GM23338 (cell line): Measurements from ENCODE around the gene RNASEH2C. TPM values are rescaled to one million over a fixed set of nuclear protein-coding genes. Genes with fewer than 3 reads are reported as not detected.

ENCODE experiments used
- ATAC-seq: fragments of 200-7000 bp; cut with Tn5 transposase; 3 replicates; pipeline ENCODE4 v1.9.1; 2020
- DNase-seq: peaks from one replicate; pipeline ENCODE4 v3.0.0-alpha.2; 2015; ENCODE audit warnings: low spot score
- H2AFZ ChIP-seq: fragments of 200-600 bp; sonication (generic); 2 replicates; pipeline ENCODE4 v1.8.0; 2016; ENCODE audit warnings: antibody characterized with exemption, mild to moderate bottlenecking, moderate library complexity
- H3F3A ChIP-seq: fragments of 200-600 bp; sonication (generic); replicated peaks from 2 replicates; pipeline ENCODE4 v1.8.0; 2017; ENCODE audit warnings: antibody characterized with exemption, mixed run types, low read depth
- H3K27ac ChIP-seq: fragments of 200-600 bp; sonication (generic); 2 replicates; pipeline ENCODE4 v1.6.1; 2016; ENCODE audit warnings: low read depth
- H3K27me3 ChIP-seq: fragments of 200-600 bp; sonication (generic); 2 replicates; pipeline ENCODE4 v1.8.0; 2016; ENCODE audit warnings: mild to moderate bottlenecking, mixed run types, moderate library complexity; ENCODE audit not compliant: insufficient read depth
- H3K36me3 ChIP-seq: fragments of 200-600 bp; sonication (generic); 2 replicates; pipeline ENCODE4 v1.8.0; 2016; ENCODE audit warnings: mild to moderate bottlenecking; ENCODE audit not compliant: insufficient read depth
- H3K4me1 ChIP-seq: fragments of 200-600 bp; sonication (generic); 2 replicates; pipeline ENCODE4 v1.8.0; 2016; ENCODE audit warnings: mild to moderate bottlenecking, moderate library complexity; ENCODE audit not compliant: insufficient read depth
- H3K4me2 ChIP-seq: fragments of 200-600 bp; sonication (generic); 2 replicates; pipeline ENCODE4 v1.7.1; 2017; ENCODE audit warnings: mixed run types
- H3K4me3 ChIP-seq: fragments of 200-600 bp; sonication (generic); 2 replicates; pipeline ENCODE4 v1.6.1; 2016; ENCODE audit warnings: mixed run types
- H3K79me2 ChIP-seq: fragments of 200-600 bp; sonication (generic); replicated peaks from 2 replicates; pipeline ENCODE4 v1.8.0; 2017; ENCODE audit warnings: mild to moderate bottlenecking; ENCODE audit not compliant: insufficient read depth
- H3K9me2 ChIP-seq: fragments of 200-600 bp; sonication (generic); 2 replicates; pipeline ENCODE4 v1.8.0; 2017; ENCODE audit not compliant: insufficient read depth
- H4K20me1 ChIP-seq: fragments of 200-600 bp; sonication (generic); replicated peaks from 2 replicates; pipeline ENCODE4 v1.8.0; 2017; ENCODE audit warnings: mild to moderate bottlenecking; ENCODE audit not compliant: insufficient read depth
- H3K27ac Mint-ChIP-seq: 2 replicates; pipeline ENCODE4 v1.8.0; 2020; ENCODE audit warnings: inconsistent platforms, mild to moderate bottlenecking, moderate library complexity, mixed read lengths
- H3K27me3 Mint-ChIP-seq: 3 replicates; pipeline ENCODE4 v1.8.0; 2022; ENCODE audit warnings: low read depth, mild to moderate bottlenecking, moderate library complexity, mixed read lengths, inconsistent platforms; ENCODE audit not compliant: insufficient read depth, poor library complexity
- H3K36me3 Mint-ChIP-seq: 3 replicates; pipeline ENCODE4 v1.8.0; 2021; ENCODE audit warnings: low read depth, mild to moderate bottlenecking, inconsistent platforms, moderate library complexity, mixed read lengths
- H3K4me1 Mint-ChIP-seq: 3 replicates; pipeline ENCODE4 v1.8.0; 2020; ENCODE audit warnings: mild to moderate bottlenecking, inconsistent platforms, mixed read lengths
- H3K4me3 Mint-ChIP-seq: 3 replicates; pipeline ENCODE4 v1.8.0; 2021; ENCODE audit warnings: moderate library complexity, mild to moderate bottlenecking, inconsistent platforms, mixed read lengths
- H3K9me3 Mint-ChIP-seq: 3 replicates; pipeline ENCODE4 v1.8.0; 2020; ENCODE audit warnings: moderate library complexity, mild to moderate bottlenecking, inconsistent platforms, mixed read lengths
- EZH2phosphoT487 ChIP-seq: fragments of 200-600 bp; sonication (generic); IDR thresholded peaks from one replicate; pipeline ENCODE4 v1.8.1; 2018; ENCODE audit warnings: antibody characterized with exemption; ENCODE audit not compliant: unreplicated experiment
- NANOG ChIP-seq: IDR thresholded peaks from 2 replicates; pipeline ENCODE4 v1.6.1; 2016; ENCODE audit warnings: antibody characterized with exemption, borderline replicate concordance
- POLR2AphosphoS5 ChIP-seq: IDR thresholded peaks from 2 replicates; pipeline ENCODE4 v1.6.1; 2016; ENCODE audit warnings: antibody characterized with exemption, low read depth
- STAT1 ChIP-seq: IDR thresholded peaks from one replicate; pipeline ENCODE4 v1.6.1; 2016; ENCODE audit warnings: antibody characterized with exemption; ENCODE audit not compliant: unreplicated experiment
- ZNF114 ChIP-seq: fragments of 250-450 bp; sonication (Bioruptor Pico); IDR thresholded peaks from 2 replicates; pipeline ENCODE4 v1.5.0; 2020; ENCODE audit warnings: mild to moderate bottlenecking, moderate library complexity
- ZNF462 ChIP-seq: fragments of 250-450 bp; sonication (Bioruptor Pico); IDR thresholded peaks from 2 replicates; pipeline ENCODE4 v1.5.0; 2020; ENCODE audit warnings: mild to moderate bottlenecking, moderate library complexity
- polyA plus RNA-seq: library from polyadenylated mRNA; unstranded; fragments of >200 nt; fragmentation: Nextera tagmentation; extraction: Ambion mirVana; gene quantifications from 2 replicates; pipeline ENCODE4 v1.2.1, GENCODE V29; 2016
- total RNA-seq: library from RNA; depleted of rRNA; stranded (reverse); fragments of >200 nt; shearing (Covaris generic); gene quantifications from 2 replicates; pipeline ENCODE4 v1.2.3, GENCODE V29; 2014
- TF ChIP-seq, protein P1 (sequence below): IDR thresholded peaks from one replicate; pipeline ENCODE4 v1.6.1; 2018; ENCODE audit warnings: antibody characterized with exemption; ENCODE audit not compliant: unreplicated experiment
- TF ChIP-seq, protein P2 (sequence below), 2 experiments: fragments of 200-600 bp in 1 of 2; sonication (generic) in 1 of 2; conservative IDR thresholded peaks; 2 replicates each; pipeline versions ENCODE4 v1.5.1 to v1.6.1; 2016 to 2017; ENCODE audit warnings: antibody characterized with exemption in 2 of 2, low read depth in 2 of 2, mild to moderate bottlenecking in 2 of 2, moderate library complexity in 1 of 2
- TF ChIP-seq, protein P3 (sequence below): IDR thresholded peaks from 2 replicates; pipeline ENCODE4 v1.6.1; 2016; ENCODE audit warnings: antibody characterized with exemption

The RNASEH2C gene
- total and polyA plus RNA-seq, 2 experiments from 2014 or later = 37.8 to 73.2 TPM

DNA sequence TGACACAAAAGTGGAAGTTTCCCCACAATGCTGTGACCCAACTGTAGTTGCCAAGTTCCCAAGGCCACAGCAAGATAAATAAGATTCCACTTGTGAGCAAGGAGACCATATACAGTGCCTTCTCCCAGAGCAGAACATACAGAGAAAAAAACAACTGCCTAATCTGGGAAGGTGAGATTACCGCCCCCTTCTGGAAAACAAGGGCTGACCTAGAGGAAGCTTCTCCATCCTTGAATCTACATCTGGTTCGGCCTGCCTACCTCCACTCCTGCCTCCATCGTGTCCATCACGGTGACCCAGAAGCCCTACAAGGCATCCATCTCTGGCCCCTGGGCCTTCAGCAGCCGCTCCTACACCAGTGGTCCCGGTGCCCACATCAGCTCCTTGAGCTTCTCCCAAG is 6.1 kb upstream of the RNASEH2C start:
- H3K4me3 Mint-ChIP-seq = no peak overlapping the region
- no peaks in the 10 kb centered on the region for H3K79me2 ChIP-seq
- H3K4me3 ChIP-seq = no peak overlapping the region
- no peaks in the 10 kb centered on the region for H3K4me1 Mint-ChIP-seq
- H2AFZ ChIP-seq = peak overlapping the region; percentile 59; the same call in 1 of the 2 replicates
- no peaks in the 10 kb centered on the region for H3K9me2 ChIP-seq
- H3K27ac Mint-ChIP-seq = no peak overlapping the region
- H3K27ac ChIP-seq = no peak overlapping the region
- peak; percentile 41 for DNase-seq
- H3K27me3 ChIP-seq = no peaks in the 10 kb centered on the region
- no peaks in the 10 kb centered on the region for H3K36me3 ChIP-seq
- TF ChIP-seq, protein P1, sequence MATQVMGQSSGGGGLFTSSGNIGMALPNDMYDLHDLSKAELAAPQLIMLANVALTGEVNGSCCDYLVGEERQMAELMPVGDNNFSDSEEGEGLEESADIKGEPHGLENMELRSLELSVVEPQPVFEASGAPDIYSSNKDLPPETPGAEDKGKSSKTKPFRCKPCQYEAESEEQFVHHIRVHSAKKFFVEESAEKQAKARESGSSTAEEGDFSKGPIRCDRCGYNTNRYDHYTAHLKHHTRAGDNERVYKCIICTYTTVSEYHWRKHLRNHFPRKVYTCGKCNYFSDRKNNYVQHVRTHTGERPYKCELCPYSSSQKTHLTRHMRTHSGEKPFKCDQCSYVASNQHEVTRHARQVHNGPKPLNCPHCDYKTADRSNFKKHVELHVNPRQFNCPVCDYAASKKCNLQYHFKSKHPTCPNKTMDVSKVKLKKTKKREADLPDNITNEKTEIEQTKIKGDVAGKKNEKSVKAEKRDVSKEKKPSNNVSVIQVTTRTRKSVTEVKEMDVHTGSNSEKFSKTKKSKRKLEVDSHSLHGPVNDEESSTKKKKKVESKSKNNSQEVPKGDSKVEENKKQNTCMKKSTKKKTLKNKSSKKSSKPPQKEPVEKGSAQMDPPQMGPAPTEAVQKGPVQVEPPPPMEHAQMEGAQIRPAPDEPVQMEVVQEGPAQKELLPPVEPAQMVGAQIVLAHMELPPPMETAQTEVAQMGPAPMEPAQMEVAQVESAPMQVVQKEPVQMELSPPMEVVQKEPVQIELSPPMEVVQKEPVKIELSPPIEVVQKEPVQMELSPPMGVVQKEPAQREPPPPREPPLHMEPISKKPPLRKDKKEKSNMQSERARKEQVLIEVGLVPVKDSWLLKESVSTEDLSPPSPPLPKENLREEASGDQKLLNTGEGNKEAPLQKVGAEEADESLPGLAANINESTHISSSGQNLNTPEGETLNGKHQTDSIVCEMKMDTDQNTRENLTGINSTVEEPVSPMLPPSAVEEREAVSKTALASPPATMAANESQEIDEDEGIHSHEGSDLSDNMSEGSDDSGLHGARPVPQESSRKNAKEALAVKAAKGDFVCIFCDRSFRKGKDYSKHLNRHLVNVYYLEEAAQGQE = no peak
- TF ChIP-seq, protein P2, sequence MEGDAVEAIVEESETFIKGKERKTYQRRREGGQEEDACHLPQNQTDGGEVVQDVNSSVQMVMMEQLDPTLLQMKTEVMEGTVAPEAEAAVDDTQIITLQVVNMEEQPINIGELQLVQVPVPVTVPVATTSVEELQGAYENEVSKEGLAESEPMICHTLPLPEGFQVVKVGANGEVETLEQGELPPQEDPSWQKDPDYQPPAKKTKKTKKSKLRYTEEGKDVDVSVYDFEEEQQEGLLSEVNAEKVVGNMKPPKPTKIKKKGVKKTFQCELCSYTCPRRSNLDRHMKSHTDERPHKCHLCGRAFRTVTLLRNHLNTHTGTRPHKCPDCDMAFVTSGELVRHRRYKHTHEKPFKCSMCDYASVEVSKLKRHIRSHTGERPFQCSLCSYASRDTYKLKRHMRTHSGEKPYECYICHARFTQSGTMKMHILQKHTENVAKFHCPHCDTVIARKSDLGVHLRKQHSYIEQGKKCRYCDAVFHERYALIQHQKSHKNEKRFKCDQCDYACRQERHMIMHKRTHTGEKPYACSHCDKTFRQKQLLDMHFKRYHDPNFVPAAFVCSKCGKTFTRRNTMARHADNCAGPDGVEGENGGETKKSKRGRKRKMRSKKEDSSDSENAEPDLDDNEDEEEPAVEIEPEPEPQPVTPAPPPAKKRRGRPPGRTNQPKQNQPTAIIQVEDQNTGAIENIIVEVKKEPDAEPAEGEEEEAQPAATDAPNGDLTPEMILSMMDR (conservative IDR thresholded peaks at IDR 0.05; ENCODE audit: low read depth in 2 of 2) = peak; percentile 51 to 55
- ATAC-seq = peak; percentile 82
- H3K4me2 ChIP-seq = no peak overlapping the region
- no peaks in the 10 kb centered on the region for H4K20me1 ChIP-seq
- no peaks in the 10 kb centered on the region for H3K36me3 Mint-ChIP-seq
- H3K9me3 Mint-ChIP-seq = 0 out of 3 replicates have a peak, but pooled peaks cover under 1% of the 10 kb centered on the region
- H3K27me3 Mint-ChIP-seq = peaks cover 3% of the 10 kb centered on the region
- H3F3A ChIP-seq = 0 out of 2 replicates have a peak, but pooled peaks cover 2% of the 10 kb centered on the region
- H3K4me1 ChIP-seq = no peaks in the 10 kb centered on the region

DNA sequence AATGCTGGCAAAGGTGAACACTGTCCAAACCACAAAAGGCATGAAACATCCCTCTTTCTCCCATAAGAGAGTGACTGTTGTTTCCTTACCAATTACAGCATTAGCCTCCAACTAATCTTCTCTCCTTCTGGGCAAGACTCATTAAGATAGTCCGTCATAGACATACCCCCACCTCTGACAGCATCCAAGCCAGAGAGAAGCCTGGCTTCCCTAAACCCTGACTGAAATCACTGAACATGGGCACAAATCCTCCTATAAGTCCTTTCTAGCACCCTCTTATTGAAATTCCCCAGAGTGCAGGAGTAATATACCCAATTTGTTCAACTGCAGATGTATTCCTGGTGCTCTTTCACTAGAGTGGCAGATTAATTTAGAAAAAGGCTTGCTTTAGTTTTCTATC is 1.7 kb upstream of the RNASEH2C start:
- Histone ChIP-seq H2AFZ (no peak overlapping the region), H4K20me1 (0 out of 2 replicates have a peak, but pooled peaks cover 3% of the 10 kb centered on the region), H3K4me1 (peaks cover 6% of the 10 kb centered on the region; the same call in 1 of the 2 replicates), H3K9me2 (no peaks in the 10 kb centered on the region), H3K27ac (no peak overlapping the region), H3K4me3 (no peak overlapping the region), H3K4me2 (no peak overlapping the region), H3K27me3 (no peaks in the 10 kb centered on the region), H3K79me2 (no peaks in the 10 kb centered on the region; the same call in 1 of the 2 replicates), H3F3A (0 out of 2 replicates have a peak, but pooled peaks cover 2% of the 10 kb centered on the region), H3K36me3 (peaks cover 4% of the 10 kb centered on the region; the same call in 1 of the 2 replicates)
- DNase-seq (no peak), ATAC-seq (no peak)
- Mint-ChIP-seq H3K27me3 (peaks cover 9% of the 10 kb centered on the region), H3K27ac (no peak overlapping the region), H3K36me3 (peaks cover 24% of the 10 kb centered on the region), H3K4me1 (peaks cover 10% of the 10 kb centered on the region), H3K4me3 (no peak overlapping the region), H3K9me3 (no peaks in the 10 kb centered on the region)
- TF ChIP-seq EZH2phosphoT487 (no peak), POLR2AphosphoS5 (no peak), STAT1 (no peak), ZNF462 (CRISPR knock-in tag) (no peak), NANOG (no peak), ZNF114 (CRISPR knock-in tag) (no peak)
- TF ChIP-seq, protein P3, sequence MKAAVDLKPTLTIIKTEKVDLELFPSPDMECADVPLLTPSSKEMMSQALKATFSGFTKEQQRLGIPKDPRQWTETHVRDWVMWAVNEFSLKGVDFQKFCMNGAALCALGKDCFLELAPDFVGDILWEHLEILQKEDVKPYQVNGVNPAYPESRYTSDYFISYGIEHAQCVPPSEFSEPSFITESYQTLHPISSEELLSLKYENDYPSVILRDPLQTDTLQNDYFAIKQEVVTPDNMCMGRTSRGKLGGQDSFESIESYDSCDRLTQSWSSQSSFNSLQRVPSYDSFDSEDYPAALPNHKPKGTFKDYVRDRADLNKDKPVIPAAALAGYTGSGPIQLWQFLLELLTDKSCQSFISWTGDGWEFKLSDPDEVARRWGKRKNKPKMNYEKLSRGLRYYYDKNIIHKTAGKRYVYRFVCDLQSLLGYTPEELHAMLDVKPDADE = no peak
